HG02943 (cell line): ENCODE measurements around the gene CCDC85A.

Experiments
- ATAC-seq: cut with Tn5 transposase; IDR thresholded peaks from one replicate; pipeline ENCODE4 v1.9.1; 2021; ENCODE audit warnings: mild to moderate bottlenecking, low read depth, moderate library complexity; ENCODE audit not compliant: unreplicated experiment

Gene CCDC85A

DNA sequence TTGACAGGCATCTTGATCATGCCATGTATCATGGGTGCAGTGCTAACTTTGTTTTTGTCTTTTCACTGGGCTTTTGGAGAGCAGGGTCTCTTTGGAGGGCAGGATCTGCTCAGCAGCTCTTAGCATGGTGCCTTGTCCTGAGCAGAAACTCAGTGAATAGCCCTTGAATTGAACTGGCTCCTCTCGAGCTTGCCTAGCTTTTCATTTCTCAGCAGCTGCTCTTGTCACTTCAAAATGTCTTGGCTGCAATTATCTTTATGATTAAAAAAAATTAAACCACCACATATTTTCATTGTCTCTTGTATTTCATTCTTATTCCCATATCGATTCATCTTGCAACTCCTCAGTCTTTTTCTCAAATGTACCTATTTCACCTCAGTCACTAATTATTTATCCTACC is 50.5 kb downstream of the CCDC85A start:
- ATAC-seq = no peak

DNA sequence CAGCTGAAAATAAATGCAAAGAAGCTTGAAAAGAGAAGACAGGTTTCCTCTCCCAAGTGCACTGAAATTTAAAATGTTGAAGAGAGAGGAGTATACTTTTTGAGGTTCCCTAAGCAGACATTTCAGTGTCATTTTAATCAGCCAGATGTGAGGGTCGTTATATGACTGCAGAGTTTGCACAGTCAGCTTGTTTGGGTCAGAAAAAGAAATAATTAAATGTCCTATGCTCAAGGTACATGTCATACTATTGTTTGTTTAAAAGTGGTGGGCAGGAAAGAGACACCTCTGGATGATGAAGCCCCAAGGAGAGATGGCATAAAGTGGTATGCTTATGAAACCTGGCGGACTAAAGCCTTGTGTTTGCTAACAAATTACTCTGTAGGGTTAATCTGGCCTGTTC is 55.2 kb downstream of the CCDC85A start:
- ATAC-seq = no peak

DNA sequence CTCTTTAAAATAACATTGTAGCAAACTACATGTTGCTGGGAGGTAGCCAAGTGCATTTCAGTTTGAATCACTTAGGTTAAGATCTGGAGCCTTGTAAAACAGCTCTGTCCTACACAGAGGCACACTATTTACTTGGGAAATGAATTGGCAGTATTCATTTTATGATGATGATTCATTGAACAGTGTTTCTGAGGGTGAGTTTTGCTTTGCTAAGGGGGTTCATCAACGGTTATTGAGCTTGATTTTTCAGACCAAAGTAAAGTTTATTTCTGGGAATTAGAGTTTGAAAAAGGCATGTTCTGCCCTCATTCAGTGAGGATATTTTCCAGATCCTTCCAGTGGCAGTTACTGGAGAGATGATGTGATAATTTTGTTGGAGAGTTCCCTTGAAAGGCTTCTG is 55.6 kb downstream of the CCDC85A start:
- no peak for ATAC-seq

DNA sequence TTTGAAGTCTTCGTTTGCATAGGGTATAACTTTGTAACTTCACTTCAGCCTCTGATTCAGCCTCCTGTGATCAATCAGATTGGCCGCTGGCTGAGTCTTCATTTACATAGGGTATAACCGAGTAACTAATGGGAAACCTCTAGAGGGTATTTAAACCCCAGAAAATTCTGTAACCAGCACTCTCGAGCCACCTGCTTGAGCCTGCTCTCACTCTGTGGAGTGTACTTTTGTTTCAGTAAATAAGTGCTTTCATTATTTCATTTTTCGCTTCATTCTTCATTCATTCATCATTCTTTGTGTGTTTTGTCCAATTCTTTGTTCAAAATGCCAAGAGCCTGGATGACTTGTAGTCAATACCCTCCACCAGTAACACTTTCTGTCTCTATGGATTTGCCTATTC is 56.4 kb downstream of the CCDC85A start:
- no peak for ATAC-seq

DNA sequence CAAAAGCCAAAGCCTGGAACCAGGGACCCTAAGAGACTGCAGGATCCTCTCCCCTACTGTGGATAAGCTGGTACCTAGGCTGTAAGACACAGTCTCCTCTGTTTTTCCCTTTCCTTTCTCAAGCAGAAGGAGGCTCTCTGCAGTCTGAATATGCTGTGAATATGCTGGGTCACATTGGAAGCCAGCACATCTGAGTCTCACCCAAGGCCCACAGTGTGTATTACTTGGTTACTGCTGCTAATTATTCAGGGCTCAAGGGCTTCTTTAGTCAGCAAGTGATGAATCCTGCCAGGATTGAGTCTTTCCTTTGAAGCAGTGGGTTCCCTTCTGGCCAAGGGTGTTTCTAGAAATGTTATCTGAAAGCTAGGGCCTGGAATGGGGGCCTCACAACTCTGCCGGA is 60.7 kb downstream of the CCDC85A start:
- ATAC-seq = no peak

DNA sequence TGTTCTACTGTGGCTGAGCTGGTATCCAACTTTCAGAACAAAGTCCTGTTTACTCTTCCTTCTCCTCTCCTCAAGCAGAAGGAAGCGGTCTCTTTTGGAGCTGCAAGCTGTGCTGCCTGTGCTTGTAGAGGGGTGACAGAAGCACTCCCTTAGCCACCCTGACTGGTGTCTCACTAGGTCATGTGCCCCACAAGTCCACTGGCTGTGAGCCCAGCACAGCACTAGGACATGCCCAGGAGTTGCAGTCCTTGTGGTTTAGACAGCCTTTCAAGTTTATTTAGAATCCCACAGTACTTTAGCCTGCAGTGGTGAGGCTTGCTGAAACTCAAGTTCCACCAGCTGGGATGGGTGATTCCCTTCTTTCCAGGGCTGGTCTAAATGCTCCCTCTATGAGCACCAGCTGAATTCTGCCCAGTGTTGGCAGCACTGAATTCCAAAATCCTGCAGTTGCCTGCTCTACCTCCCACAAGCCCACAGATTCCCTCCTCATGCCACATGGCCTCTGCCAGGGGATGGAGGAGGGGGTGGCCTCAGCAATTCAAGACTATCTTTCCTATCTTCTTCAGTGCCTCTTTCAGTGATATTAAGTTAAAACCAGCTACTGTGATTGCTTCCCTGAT is 61.2 kb downstream of the CCDC85A start:
- ATAC-seq = no peak

DNA sequence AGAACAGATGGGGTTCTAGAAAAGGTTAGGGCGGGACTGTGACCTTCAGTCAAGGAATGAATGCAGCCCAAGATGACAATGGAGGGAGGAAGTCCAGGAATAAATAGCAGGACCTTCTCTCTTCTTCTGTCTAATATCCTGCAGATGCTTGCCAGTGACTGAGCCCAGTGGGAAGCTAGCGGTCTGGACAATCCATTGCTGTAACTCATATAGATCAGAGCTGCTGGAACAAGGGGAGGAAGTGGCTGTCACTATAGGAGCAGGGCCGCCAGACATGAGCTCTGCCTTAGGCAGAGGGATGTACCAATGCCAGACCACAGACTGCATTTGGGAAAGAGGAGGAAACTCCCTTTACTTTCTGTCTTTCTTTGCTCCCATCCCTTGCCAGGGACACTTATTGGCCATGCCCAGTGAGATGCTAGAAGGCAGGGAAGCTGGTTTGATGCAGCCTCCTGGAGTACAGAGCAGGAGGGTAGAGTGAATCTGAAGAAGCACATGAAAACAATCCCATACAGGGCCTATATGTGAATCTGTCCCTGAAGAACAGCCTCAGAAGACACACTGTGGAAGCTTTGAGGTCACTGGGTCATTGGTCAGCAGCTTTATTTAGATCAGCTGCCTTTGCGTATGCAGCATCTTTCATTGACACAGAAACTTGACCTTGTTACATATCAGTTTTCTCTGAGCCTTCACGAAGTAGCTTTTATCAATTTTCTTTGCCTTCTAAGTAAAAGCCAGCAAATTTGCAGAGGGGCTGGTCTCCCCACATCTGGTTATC is 65.4 kb downstream of the CCDC85A start:
- no peak for ATAC-seq

DNA sequence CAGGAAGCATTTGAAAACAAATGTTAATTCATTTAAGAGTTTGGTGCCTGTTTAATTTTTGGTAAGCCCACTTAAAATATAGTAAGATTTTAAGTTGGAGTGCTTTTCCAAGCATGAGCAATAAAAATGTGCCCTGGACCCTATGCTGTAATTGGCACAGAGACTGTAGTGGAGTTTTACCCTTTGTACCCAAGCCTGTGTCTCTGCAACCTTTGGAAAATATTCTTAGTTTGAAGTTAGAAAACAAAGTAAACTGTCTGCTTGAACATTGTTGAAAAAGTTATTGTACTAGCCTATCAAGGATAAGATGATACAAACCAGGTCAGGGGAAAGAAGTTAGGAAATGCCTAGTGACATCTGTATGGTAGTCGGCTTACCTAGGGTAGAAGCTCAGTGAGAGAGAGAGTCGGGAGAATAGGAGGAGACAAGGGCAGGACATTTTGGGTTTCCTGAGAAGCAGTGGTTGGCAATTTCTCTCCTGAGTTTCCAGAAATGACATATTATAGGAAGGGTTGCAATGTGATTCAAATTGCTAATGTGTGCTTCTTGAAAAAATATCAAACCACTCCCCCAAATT is 66.5 kb downstream of the CCDC85A start:
- ATAC-seq = no peak

DNA sequence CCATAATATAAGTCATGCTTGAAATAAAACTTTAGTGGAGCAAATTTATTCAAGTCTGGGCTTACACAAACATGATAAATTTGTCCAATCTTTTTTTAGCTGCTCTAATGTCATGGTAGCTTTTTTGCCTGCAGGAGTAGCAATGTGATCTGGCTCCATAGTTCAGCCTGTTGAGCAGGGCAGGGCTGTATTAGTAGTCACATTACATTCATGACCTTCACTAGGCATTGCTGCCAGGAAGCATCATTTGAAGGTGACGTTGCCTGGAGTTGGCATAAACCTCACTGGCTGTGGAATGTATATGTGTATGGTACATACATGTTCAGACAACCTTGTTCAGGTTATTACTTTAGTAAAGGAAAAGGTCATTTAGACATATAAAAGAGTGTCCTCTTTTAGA is 76.6 kb downstream of the CCDC85A start:
- no peak for ATAC-seq

DNA sequence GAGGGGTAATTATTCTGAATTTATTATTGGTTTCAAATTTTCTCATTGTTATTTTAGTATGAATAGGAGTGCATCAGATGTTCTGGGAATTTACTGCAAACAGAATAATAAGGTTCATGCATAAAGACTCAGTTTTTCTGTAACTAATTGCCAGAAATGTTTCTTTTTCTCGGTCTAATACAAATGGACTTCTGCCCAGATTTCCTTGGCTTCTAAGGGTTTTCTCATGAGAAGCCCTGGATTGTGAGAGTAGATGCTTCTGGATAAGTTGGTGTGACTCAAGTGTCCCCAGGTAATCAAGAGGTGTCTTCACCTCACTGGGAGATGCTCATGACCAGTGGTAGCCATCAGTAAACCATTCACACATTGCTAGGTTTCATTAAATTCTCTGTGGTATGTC is 78.5 kb downstream of the CCDC85A start:
- no peak for ATAC-seq

DNA sequence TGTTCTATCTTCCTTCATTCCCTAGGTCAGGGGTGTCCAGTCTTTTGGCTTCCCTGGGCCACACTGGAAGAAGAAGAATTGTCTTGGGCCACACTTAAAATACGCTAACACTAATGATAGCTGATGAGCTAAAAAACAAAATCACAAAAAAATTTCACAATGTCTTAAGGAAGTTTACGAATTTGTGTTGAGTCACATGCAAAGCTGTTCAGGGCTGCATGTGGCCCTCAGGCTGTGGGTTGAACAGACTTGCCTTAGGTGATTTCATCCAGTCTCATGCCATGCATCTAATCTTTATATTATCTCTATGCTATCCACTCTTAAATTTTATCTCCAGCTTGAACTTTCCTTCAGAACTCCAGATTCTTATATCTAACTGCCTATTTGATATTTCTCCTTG is 80.1 kb downstream of the CCDC85A start:
- ATAC-seq = no peak

DNA sequence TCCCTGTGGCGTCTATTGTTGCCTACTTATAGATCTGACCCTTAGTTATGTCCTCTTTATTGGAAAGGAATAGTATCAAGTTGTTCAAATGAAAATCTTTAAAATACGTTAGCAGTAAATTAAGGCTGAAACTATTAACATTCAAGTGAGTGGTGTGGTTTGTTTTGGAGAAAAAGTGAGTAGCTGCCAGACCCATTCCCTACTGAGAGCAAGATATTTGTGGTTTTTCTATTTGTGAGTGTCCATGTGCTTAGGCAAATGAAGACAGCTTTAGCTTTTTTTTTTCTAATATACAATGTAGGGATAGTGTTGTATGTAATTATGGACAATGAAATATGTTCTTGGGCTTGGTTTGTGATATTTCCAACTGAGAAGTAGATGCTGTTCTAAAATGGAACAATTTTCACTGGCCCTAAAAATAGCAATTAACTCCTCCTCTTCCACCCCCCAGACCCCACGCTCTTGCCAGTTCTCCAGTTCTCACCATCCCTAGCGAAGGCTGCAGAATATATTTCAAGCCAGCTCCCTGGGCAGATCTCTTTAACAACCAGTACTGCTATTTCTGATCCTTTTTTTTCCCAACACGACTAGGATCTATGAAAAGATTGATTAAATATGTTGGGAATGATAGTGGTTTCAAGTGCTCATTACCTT is 83.1 kb downstream of the CCDC85A start:
- ATAC-seq = no peak

DNA sequence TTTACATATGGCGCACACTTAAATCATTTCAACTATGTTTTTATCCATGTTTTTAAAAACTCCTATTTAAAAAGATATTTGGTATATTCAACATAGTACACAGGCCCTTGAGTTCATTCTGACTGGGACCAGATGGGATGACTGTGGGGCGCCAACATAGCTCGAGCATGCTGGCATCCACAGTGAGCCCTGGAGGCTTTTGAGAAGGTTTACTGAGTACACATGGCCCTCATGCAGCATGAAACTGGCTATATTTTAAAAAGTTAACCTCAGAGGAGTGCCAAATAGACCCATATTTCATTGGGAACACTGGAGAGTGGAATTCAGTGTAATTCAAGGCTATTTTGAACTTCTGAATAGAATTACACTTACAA is 83.6 kb downstream of the CCDC85A start:
- no peak for ATAC-seq

DNA sequence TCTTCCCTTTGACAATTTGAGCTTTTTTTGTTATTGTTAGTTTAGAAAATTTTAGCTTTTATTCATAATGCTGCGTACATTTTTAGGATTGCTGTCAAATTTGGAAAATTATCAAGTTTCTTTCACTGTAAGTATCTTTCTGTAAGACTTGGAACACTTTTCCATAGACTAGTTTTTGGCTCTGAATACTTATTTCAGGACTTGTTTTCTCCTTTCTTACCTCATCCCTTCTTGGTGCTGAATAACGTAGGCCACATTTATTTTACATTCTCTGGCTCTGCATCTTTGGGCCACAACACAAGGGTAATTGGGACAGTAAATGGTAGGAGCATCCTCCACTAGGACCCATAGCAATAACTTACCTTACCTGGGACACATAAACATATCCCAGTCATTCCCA is 85.1 kb downstream of the CCDC85A start:
- no peak for ATAC-seq

DNA sequence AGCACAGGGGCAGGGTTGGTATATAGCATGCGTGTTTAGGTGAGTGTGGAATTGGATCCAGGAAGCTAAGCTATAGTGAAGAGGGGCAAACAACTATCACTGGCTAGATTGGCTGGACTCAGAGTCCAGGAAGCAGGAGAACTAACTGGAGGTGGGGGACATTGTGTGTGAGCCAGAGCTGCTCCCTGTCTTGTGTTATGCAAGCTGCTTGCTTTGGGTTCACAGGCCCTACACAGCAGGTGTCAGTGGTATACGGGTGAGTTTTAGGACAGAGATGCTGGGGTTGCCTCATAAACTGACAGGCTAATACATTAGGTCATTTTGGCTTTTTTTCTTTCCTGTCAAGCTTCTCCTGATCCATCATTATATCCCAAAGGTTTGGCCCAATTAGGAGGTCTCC is 87.5 kb downstream of the CCDC85A start:
- no peak for ATAC-seq

DNA sequence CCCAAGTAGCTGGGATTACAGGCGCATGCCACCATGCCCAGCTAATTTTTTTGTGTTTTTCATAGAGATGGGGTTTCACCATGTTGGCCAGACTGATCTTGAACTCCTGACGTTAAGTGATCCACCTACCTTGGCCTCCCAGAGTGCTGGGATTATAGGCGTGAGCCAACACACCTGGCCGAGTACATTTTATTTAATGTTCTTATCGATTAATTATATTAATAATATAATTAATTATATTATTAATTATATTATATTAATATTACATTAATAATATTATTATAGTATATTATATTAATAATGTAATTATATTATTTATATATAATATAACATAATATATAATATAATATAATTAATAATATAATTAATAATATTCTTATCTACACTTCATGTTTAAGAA is 101.4 kb downstream of the CCDC85A start:
- ATAC-seq = no peak

DNA sequence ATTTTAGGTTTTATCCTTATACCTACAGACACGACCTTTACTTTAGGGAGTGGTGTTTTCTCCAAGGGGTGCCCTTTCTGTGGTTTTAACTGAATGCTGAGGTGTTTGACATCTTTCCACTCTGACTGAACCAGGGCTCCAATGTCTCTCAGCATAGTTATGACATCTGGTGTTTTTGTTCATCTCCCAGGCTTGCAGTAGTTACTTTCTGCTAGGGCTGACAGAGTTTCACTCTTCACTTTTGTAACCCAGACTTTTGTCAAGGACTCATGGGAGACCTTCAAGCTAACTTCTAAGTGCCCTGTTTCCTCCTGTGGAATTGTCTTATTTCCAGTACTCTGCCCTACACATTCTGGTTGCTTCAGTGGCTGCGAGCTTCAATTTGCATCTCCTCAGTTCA is 103.1 kb downstream of the CCDC85A start:
- ATAC-seq = no peak

DNA sequence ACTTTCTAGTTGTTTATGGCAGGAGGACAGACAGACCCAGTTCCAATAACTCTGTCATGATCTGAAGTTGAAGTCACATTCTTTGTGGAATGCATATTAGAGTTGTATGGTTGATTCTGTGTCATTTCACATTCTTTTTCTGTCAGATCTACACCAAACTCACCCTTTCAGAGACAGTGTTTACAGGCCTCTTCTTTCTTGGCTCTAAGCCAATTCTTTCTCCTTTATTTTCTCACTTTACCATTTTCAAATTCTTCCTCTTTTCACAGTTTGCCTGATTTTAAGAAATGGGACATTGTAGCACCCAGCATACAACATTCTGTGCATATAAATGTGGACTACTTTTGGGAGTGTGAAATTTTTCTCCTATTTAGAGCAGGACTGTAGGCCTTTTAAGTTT is 103.7 kb downstream of the CCDC85A start:
- ATAC-seq = no peak

DNA sequence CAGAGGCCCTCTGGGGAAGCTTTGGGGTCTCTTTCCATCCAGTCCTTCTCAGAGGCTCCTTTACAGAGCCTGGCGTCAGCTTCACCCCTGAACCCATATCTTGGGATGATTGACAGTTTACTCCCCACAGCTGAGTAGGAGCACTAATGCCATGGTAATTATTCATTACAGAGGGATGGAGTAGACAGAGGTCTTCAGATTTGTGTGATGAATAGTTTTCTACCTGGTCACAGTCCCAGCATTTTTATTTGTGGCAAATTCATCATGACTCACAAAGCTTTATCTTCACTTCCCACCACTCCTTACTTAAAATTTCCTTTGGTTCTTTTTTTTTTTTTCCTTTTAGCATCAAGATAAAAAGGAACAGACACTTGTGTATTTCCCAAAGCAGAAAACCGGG is 104.2 kb downstream of the CCDC85A start:
- ATAC-seq = no peak

DNA sequence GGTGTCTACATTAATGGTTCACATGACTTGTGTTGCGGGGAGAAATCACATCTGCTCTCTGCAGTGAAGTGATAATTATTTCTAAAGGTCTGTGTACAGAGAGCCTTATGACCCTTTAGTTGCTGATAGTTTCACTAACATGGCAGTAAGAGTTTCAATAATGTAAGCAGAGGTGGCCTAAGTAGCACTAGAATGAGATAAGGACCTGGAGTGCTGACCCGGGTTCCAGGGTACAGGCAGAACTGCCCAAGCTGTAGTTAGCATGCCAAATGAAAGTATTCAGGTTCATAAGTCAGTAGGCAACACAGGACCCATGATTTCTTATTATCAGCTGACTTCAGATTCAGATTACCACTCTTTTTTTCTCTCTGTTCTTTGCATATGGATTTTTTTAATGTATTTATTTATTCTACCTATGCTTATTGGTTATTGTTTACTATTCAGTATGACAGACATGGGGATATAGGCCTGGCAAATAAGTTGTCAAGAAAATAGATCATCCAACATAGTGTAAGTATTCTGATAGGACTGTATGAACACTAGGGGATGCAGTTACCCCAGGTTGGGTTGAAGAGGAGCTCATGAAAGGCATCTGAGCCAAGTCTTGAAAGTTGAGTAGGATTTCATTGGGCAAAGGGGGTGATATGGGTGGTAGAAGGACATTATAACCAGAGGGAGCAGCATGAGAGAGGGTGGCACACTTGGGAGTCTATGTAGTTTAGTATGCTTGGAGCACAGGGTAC is 105.2 kb downstream of the CCDC85A start:
- no peak for ATAC-seq

DNA sequence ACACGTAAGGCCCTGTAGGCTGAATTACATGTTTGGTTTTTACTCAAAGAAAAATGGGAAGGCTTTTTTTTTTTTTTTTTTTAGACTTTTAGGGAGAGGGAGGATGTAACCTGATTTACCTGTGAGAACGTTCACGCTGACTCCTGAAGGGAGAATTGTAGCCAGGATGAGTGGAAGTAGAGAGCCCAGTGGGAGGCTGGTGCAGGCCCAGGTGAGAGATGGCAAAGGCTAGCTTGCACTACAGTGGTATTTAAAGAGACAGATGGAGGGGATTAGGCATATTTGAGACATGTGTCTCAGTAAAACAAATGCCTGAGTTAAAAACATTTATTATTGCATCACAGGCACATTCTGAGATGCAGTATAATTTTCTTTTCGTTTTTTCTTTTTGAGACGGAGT is 107.9 kb downstream of the CCDC85A start:
- no peak for ATAC-seq
